ES-I3 (cell line): Measurements from ENCODE around the gene COX17.

Source experiments
- H3K36me3 ChIP-seq: 2 replicates; pipeline ENCODE4 v1.6.1; 2013; ENCODE audit warnings: mild to moderate bottlenecking, low read length, control low read depth, moderate library complexity; ENCODE audit not compliant: insufficient read depth
- H3K4me1 ChIP-seq: 2 replicates; pipeline ENCODE4 v1.6.1; 2013; ENCODE audit warnings: mild to moderate bottlenecking, control low read depth, low read length; ENCODE audit not compliant: insufficient read depth
- H3K9ac ChIP-seq: 2 replicates; pipeline ENCODE4 v1.6.1; 2013; ENCODE audit warnings: low read depth, mild to moderate bottlenecking, low read length, moderate library complexity
- H3K9me3 ChIP-seq: 2 replicates; pipeline ENCODE4 v1.6.1; 2013; ENCODE audit warnings: mild to moderate bottlenecking, low read length, moderate library complexity; ENCODE audit not compliant: control insufficient read depth, insufficient read depth

Gene COX17

GRCh38 chr3:119676771-119677640 is at the start of gene COX17:
Gene COX17 (minus strand): TSS chr3:119677406. CDS start chr3:119677310, 96 bp downstream.
- Histone ChIP-seq H3K4me1 (peaks cover 7% of the 10 kb centered on the region; the same call in 1 of the 2 replicates), H3K9me3 (no peaks in the 10 kb centered on the region), H3K9ac (peak within 1 kb of the TSS; percentile 62), H3K36me3 (peaks cover 8% of the 10 kb centered on the region; the same call in 1 of the 2 replicates)

GRCh38 chr3:119726909-119727308 is 49.7 kb upstream of the COX17 start:
- H3K36me3 ChIP-seq, result no peaks in the 10 kb centered on the region
- H3K9me3 ChIP-seq, result no peaks in the 10 kb centered on the region
- no peak overlapping the region for H3K9ac ChIP-seq
- peaks cover 6% of the 10 kb centered on the region for H3K4me1 ChIP-seq

DNA sequence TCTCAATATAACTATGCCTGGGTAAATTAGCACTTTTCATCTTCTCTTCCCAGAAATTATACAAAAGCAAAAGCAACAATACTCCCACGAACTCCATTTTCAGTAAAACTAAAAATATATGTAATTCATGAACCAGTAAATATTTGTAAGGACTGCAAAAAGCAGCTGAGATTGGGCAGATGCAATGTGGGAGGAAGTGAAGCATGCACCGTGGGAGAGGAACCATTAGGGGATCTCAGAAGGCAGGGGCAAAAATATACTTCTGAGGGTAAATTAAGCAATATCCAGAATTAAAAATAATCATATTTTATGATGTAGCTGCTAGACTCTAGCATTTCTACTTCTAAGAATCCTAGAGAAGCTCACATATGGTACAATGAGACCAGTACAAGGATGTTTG is 45.8 kb upstream of the COX17 start:
- H3K9ac ChIP-seq, result no peak overlapping the region
- H3K36me3 ChIP-seq, result no peaks in the 10 kb centered on the region
- H3K9me3 ChIP-seq, result no peaks in the 10 kb centered on the region
- H3K4me1 ChIP-seq, result no peaks in the 10 kb centered on the region

- no peak overlapping the region for H3K9ac ChIP-seq
- H3K36me3 ChIP-seq, result no peaks in the 10 kb centered on the region
- no peaks in the 10 kb centered on the region for H3K9me3 ChIP-seq
- no peaks in the 10 kb centered on the region for H3K4me1 ChIP-seq
Measured at GRCh38 chr3:119717520-119717919, 40.3 kb upstream of the COX17 start.

DNA sequence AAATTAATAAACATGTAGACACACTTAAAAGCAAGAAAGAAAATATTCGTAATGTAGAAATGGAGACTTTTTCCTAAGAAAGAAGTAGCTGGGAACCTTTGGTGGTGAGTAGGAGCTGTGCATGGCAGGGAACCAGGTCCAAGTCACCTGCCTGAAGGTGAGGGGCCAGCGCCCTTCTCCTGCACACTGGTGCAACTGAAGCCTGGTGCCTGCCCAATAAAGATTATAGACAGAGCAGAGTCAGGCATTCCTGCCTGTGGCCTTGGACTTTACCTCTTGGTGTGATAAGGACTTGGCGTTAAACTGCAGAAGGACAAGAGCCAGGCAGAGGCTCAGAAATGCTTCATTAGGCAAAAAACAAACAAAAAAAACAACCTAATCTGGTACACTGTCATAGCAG is 39.8 kb upstream of the COX17 start:
- Histone ChIP-seq H3K9me3 (no peaks in the 10 kb centered on the region), H3K9ac (no peak overlapping the region), H3K36me3 (no peaks in the 10 kb centered on the region), H3K4me1 (no peaks in the 10 kb centered on the region)

DNA sequence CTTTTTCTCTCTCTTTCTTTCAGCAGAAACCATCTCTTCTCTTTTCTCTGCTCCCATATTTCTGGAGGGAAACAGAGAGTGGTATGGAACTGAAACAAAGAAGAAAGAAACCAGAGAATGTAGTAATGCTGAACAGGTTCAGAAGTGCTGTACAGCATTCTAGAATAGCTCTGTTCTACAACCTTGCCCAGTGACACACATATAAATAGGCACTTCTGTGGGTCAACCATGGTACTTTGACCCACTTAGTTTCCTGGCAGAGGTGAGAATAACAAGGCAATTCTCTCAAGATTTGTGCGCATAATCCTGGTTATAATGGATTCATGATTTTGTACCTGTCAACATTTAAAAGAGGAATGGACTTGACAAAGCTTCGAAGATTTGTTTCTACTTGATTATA is 37.9 kb upstream of the COX17 start:
- H3K9me3 ChIP-seq, result no peaks in the 10 kb centered on the region
- no peaks in the 10 kb centered on the region for H3K4me1 ChIP-seq
- no peaks in the 10 kb centered on the region for H3K36me3 ChIP-seq
- no peak overlapping the region for H3K9ac ChIP-seq

GRCh38 chr3:119703820-119704531 is 26.8 kb upstream of the COX17 start:
- Histone ChIP-seq H3K9me3 (no peaks in the 10 kb centered on the region), H3K4me1 (no peaks in the 10 kb centered on the region), H3K36me3 (no peaks in the 10 kb centered on the region), H3K9ac (peak overlapping the region; percentile 81; the same call in 1 of the 2 replicates)

DNA sequence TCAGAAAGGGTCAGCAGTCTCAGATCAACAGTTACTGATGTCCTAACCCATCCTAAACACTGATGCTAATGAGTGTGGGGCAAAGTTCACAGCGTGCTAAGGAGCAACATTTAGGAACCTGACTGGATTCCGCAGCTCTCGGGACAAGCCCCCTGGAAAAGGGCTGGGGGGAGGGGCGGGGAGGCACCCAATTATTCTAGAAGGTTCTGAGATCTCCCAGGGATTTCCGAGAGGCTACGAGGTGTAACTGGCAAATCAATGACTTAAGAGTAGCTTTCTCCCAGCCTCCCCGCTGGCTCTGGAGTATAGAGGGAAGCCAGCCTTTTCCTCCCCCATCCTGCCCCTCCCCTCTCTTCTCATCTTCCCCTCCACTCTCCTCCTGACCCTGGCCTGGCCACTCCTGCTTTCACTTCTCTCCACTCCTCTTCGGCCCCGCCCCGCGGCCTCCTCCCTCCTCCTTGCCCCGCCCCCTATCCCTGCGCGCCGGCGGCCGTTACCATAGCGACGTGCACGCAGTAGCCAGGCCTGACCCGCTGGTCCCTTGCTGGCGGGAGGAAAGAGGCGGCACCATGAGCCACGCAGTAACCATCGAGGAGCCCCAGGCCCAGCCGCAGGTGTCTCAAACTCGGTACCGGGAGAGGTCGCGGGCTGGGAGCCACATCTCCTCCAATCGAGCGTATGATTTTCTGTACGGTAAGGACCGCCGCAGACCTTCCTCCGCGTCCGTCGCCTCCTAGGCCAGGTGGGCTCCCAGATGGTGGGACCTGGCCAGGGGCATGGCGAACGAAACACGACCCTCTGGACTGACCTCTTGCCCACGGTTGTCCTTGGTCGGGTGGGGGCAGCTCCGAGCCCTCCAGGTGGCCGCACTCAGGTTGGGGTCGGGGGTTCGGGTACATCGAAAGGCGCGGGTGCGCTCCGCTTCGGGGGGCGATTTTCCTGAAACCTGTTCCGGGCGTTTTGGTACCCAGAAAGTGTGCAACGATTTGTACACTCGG is 25.6 kb upstream of the COX17 start, which contains the start of gene CFAP91:
Gene CFAP91 (plus strand): TSS at position 493 of the 998 bp plus-strand sequence. CDS start 77 bp downstream, at position 570.
- H3K4me1 ChIP-seq, result no peaks in the 10 kb centered on the region
- peak within 1 kb of the TSS; percentile 81; the same call in 1 of the 2 replicates for H3K9ac ChIP-seq
- no peaks in the 10 kb centered on the region for H3K36me3 ChIP-seq
- no peaks in the 10 kb centered on the region for H3K9me3 ChIP-seq

GRCh38 chr3:119700920-119701734 is 23.9 kb upstream of the COX17 start:
- H3K9ac ChIP-seq, result no peak overlapping the region
- no peaks in the 10 kb centered on the region for H3K4me1 ChIP-seq
- H3K9me3 ChIP-seq, result no peaks in the 10 kb centered on the region
- H3K36me3 ChIP-seq, result no peaks in the 10 kb centered on the region

DNA sequence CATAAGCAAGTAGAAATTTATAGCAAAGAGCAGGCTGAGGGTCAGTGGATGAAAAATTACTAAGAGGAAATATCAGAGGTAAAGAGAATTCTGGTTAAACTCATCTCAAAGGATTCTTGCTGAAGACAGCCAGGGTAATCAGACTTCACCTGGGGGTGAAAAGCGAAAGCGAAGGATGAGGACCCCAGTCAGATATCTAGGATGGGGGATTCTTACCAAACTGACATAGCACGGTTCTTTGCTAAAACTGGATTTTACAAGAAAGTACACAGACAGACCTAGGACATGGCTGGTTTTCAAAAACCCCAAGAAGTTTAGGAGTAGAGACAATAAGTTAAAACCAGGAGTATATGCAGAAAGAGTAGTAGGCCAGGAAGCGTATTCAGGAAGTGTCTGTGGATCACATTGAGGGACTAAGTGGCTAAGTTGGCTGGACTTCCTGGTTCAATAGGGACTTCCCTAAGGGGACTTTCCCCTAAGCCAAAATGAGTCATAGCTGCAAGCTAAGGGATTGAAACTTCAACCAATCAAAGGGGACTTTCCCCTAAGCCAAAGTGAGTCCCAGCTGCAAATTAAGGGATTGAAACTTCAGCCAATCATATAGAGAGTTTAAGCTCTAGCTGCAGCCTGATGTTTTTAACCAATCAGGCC is 23.2 kb upstream of the COX17 start:
- Histone ChIP-seq H3K36me3 (no peaks in the 10 kb centered on the region), H3K9ac (no peak overlapping the region), H3K4me1 (no peaks in the 10 kb centered on the region), H3K9me3 (no peaks in the 10 kb centered on the region)

DNA sequence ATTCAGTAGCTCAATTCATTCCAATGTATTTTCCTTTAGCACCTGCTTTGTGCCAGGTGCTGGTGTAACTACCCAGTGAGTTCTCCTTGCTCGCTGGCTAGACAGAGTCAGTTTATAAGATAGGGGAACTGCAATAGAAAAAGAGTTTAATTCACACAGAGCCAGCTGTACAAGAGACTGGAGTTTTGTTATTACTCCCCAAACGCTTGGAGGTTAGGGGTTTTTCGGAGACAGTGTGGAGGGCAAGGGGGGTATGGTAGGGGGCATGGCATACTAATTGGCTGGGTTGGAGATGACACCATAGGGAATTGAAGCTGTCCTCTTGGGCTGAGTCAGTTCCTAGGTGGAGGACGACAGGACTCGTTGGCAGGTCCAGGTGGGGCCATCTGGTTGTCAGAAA is 20.2 kb upstream of the COX17 start:
- Histone ChIP-seq H3K4me1 (no peaks in the 10 kb centered on the region), H3K9me3 (no peaks in the 10 kb centered on the region; the same call in 1 of the 2 replicates), H3K36me3 (no peaks in the 10 kb centered on the region), H3K9ac (no peak overlapping the region)

GRCh38 chr3:119695480-119695879 is 18.3 kb upstream of the COX17 start:
- no peaks in the 10 kb centered on the region for H3K36me3 ChIP-seq
- no peaks in the 10 kb centered on the region for H3K4me1 ChIP-seq
- no peaks in the 10 kb centered on the region; the same call in 1 of the 2 replicates for H3K9me3 ChIP-seq
- H3K9ac ChIP-seq, result no peak overlapping the region
